Gastroesophageal sphincter (tissue), 4 donors: ENCODE measurements around the gene RAB3B. TPM values are rescaled to one million over a fixed set of nuclear protein-coding genes. Genes with fewer than 3 reads are reported as not detected.

Source experiments
- ATAC-seq: fragments of 150-250 bp; one replicate; pipeline ENCODE4 v1.9.1; 2016; ENCODE audit warnings: mild to moderate bottlenecking, moderate library complexity
- H3K27ac ChIP-seq, 4 donors: fragments of 200-600 bp; sonication (generic) in 3 of 4; 1 replicate in 3 of 4; 2 replicates in 1 of 4; pipeline ENCODE4 v1.5.1; 2016 to 2019
- H3K27me3 ChIP-seq: fragments of 200-600 bp; sonication (generic); one replicate; pipeline ENCODE4 v1.5.1; 2019
- H3K36me3 ChIP-seq, 2 donors: fragments of 200-600 bp; sonication (generic); one replicate each; pipeline ENCODE4 v1.5.1; 2019; ENCODE audit warnings: control low read depth in 1 of 2
- H3K4me1 ChIP-seq, 3 donors: fragments of 200-600 bp; sonication (generic); 1 replicate in 2 of 3; 2 replicates in 1 of 3; pipeline ENCODE4 v1.5.1; 2016 to 2019; ENCODE audit warnings: control low read depth in 2 of 3
- H3K4me3 ChIP-seq, 2 donors: fragments of 200-600 bp; sonication (generic); one replicate each; pipeline ENCODE4 v1.5.1; 2019; ENCODE audit warnings: mild to moderate bottlenecking in 1 of 2, moderate library complexity in 1 of 2
- H3K9me3 ChIP-seq, 3 donors: fragments of 200-600 bp; sonication (generic); one replicate each; pipeline ENCODE4 v1.5.1; 2017 to 2019; ENCODE audit warnings: control low read depth in 2 of 3
- EP300 ChIP-seq: sonication (generic); formaldehyde crosslinking; IDR thresholded peaks from one replicate; pipeline ENCODE4 v1.6.1; 2017; ENCODE audit warnings: antibody characterized with exemption, mild to moderate bottlenecking
- POLR2A ChIP-seq, 2 donors: fragments of 450-650 bp; IDR thresholded peaks; one replicate each; pipeline ENCODE4 v1.6.1; 2017; ENCODE audit warnings: antibody characterized with exemption in 2 of 2, mild to moderate bottlenecking in 2 of 2, moderate library complexity in 1 of 2
- POLR2AphosphoS5 ChIP-seq: sonication (generic); formaldehyde crosslinking; IDR thresholded peaks from one replicate; pipeline ENCODE4 v1.6.1; 2017; ENCODE audit warnings: antibody characterized with exemption
- WGBS, 2 donors: methylation state at CpG; one replicate each; pipeline ENCODE4 v1.1.5; 2018; ENCODE audit warnings: low coverage in 1 of 2; 5-methylcytosine and 5-hydroxymethylcytosine counted together
- total RNA-seq, 4 donors: library from RNA; depleted of rRNA; stranded (reverse); fragments of >200 nt; gene quantifications; one replicate each; pipeline ENCODE4 v1.1.0, GENCODE V29; 2016
- TF ChIP-seq, protein P1 (sequence below), 4 experiments: fragments of 200-600 bp in 2 of 4; fragments of 450-650 bp in 2 of 4; sonication (generic) in 1 of 4; IDR thresholded peaks; one replicate each; pipeline ENCODE4 v1.5.1; 2017 to 2019; ENCODE audit warnings: antibody characterized with exemption in 4 of 4, mild to moderate bottlenecking in 2 of 4, moderate library complexity in 2 of 4

Gene RAB3B
- total RNA-seq, 4 donors from 2014 or later: under 0.01 to 0.81 (median 0.34) TPM

DNA sequence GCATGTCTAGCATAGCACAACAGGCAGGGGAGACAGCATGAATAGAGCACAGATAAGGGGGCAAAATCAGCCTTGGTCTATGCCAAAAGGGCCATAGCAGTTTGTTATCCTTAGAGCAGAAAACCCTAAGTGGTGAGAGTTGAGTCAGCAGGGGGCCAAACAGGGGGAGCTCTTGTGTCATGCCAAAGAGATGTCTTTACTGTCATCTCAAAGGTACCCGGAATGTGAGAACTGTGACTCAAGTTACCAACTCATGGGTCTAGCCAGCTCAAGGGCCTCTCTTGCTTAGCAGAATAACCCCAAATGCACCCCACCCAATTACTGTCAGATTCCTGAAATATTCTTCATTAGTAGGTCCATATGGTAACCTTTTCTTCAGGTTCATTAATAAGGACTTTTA lies 66.0 kb downstream of the RAB3B start:
- WGBS, 2 donors: 63 to 71% methylated on average over 1 of the region's 1 CpG
- H3K27me3 ChIP-seq: peaks cover 66% of the 10 kb centered on the region
- H3K27ac ChIP-seq: no peak overlapping the region
- TF ChIP-seq, protein P1, sequence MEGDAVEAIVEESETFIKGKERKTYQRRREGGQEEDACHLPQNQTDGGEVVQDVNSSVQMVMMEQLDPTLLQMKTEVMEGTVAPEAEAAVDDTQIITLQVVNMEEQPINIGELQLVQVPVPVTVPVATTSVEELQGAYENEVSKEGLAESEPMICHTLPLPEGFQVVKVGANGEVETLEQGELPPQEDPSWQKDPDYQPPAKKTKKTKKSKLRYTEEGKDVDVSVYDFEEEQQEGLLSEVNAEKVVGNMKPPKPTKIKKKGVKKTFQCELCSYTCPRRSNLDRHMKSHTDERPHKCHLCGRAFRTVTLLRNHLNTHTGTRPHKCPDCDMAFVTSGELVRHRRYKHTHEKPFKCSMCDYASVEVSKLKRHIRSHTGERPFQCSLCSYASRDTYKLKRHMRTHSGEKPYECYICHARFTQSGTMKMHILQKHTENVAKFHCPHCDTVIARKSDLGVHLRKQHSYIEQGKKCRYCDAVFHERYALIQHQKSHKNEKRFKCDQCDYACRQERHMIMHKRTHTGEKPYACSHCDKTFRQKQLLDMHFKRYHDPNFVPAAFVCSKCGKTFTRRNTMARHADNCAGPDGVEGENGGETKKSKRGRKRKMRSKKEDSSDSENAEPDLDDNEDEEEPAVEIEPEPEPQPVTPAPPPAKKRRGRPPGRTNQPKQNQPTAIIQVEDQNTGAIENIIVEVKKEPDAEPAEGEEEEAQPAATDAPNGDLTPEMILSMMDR (IDR thresholded peaks at IDR 0.05): no peak
- TF ChIP-seq EP300: no peak
- no peak for TF ChIP-seq POLR2A (IDR thresholded peaks at IDR 0.05)
- no peak for TF ChIP-seq POLR2AphosphoS5
- no peaks in the 10 kb centered on the region for H3K9me3 ChIP-seq
- no peak for ATAC-seq
- no peaks in the 10 kb centered on the region for H3K36me3 ChIP-seq
- H3K4me1 ChIP-seq: no peaks in the 10 kb centered on the region
- no peak overlapping the region for H3K4me3 ChIP-seq

DNA sequence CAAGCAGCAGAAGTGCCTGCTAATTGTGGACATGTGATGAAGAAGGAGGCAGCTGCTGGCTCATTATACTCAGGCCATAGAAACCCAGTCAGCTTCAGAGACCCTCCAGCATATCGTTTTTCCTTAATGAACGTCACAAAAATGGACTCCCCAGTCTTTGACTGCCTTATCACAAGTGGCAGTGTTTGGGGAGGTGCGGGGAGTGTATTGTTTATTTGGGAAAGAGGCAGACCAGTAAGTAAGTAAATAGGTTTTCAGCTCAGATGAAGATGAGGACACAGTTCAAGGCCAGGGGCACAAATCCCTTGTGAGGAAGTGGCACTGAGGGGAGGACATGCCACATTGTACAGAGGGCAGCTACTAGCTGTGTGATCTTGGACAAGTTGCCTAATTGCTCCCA lies 68.5 kb downstream of the RAB3B start:
- no peaks in the 10 kb centered on the region for H3K4me1 ChIP-seq
- H3K27me3 ChIP-seq: peaks cover 63% of the 10 kb centered on the region
- no peak overlapping the region for H3K27ac ChIP-seq
- H3K4me3 ChIP-seq: no peak overlapping the region
- no peak for ATAC-seq
- no peaks in the 10 kb centered on the region for H3K9me3 ChIP-seq
- no peak for TF ChIP-seq EP300
- TF ChIP-seq POLR2A (IDR thresholded peaks at IDR 0.05): no peak
- TF ChIP-seq, protein P1 (IDR thresholded peaks at IDR 0.05): no peak
- no peak for TF ChIP-seq POLR2AphosphoS5
- H3K36me3 ChIP-seq: no peaks in the 10 kb centered on the region
- 46 to 64% methylated on average over 3 of the region's 3 CpGs for WGBS, 2 donors

DNA sequence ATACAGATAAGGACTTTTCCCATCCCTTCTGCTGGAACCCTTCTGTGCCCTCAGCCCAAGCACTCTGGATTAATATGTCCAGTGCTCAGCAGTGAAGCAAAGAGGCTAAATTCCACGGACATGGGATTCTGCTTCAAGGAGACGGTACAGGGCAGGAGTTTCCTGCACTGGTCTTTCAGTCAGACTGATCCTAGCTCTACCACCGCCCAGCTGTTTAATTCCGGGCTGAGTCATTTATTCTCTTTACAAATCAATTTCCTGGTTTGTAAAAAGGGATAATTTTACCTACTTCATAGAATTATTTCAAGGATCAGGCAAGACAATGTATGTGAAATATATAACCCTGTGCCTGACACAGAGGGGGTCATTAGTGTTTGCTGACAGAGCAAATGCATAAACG lies 70.4 kb downstream of the RAB3B start:
- no peaks in the 10 kb centered on the region for H3K36me3 ChIP-seq
- no peaks in the 10 kb centered on the region for H3K4me1 ChIP-seq
- 41 to 65% methylated on average over 5 of the region's 5 CpGs for WGBS, 2 donors
- no peaks in the 10 kb centered on the region for H3K9me3 ChIP-seq
- no peak overlapping the region for H3K4me3 ChIP-seq
- peaks cover 74% of the 10 kb centered on the region for H3K27me3 ChIP-seq
- no peak for TF ChIP-seq POLR2AphosphoS5
- TF ChIP-seq POLR2A (IDR thresholded peaks at IDR 0.05): no peak
- no peak for TF ChIP-seq EP300
- TF ChIP-seq, protein P1 (IDR thresholded peaks at IDR 0.05): no peak
- no peak for ATAC-seq
- no peak overlapping the region for H3K27ac ChIP-seq

DNA sequence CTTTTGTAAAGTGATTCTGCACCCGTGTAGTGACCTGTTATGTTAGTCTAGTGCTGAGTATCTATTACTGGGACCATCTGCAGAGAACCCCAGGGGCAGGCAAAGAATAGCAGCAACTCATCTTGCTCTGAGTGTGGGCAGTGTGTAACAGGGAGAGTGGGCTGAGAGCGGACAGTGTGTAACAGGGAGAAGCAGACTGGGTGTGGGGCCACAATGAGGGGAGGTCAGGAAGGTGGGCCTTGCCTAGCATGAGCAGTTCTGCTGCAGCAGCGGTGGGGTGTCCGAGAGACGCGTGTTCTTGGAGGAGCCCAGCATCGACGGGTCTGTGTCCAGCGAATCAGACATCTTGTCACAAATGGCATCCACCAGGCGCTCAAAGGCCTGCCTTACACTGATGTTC lies 70.8 kb downstream of the RAB3B start:
- Histone ChIP-seq H3K36me3 (no peaks in the 10 kb centered on the region), H3K4me3 (no peak overlapping the region), H3K27me3 (peaks cover 71% of the 10 kb centered on the region), H3K9me3 (no peaks in the 10 kb centered on the region), H3K27ac (no peak overlapping the region), H3K4me1 (no peaks in the 10 kb centered on the region)
- no peak for TF ChIP-seq POLR2A (IDR thresholded peaks at IDR 0.05)
- TF ChIP-seq EP300: no peak
- TF ChIP-seq POLR2AphosphoS5: no peak
- TF ChIP-seq, protein P1 (IDR thresholded peaks at IDR 0.05): no peak
- ATAC-seq: no peak
- WGBS, 2 donors: 47 to 90% methylated on average over 2 to 7 of the region's 10 CpGs

DNA sequence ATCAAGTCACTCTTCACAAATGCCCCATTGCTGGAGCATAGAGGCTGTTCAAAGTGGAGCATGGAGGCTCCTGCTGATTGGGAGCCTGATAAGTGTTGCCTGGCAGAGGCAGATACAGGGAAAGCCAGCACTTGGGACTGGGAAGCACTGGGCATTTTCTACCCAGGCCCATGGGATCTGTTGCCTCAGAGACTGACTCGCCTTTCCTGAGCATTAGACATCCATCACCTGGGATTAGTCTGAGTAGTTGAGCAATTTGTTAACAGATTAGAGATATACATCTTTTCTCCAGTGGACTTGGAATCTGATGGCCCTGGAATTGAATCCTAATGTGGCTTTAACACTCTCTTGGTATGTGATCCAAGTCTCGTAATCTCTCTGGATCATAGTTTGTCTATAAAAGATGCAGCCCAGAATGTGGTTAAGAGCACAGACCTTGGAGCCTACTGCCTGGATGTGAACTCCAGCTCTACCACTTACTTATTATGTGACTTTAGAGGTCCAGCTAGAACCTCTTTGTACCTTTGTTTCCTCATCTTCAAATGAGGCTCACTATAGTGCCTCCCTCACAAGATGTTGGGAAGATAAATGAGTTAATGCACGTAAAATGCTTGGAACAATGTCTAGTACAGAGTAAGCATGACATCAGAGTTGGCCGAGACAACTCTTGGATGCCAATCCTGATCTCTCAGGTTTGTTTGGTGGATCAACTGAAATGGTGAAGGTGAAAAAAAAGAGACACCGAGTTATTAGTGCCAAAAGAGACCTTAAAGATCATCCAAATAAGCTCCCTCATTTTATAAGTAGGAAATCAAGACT lies 73.7 kb downstream of the RAB3B start:
- peaks cover 53% of the 10 kb centered on the region for H3K27me3 ChIP-seq
- no peak overlapping the region for H3K27ac ChIP-seq
- no peaks in the 10 kb centered on the region for H3K4me1 ChIP-seq
- H3K4me3 ChIP-seq: no peak overlapping the region
- whole genome bisulfite sequencing, 2 donors: 64 to 78% methylated on average over 2 to 5 of the region's 5 CpGs
- no peaks in the 10 kb centered on the region for H3K36me3 ChIP-seq
- no peak for ATAC-seq
- TF ChIP-seq EP300 (no peak), POLR2A (IDR thresholded peaks at IDR 0.05) (no peak), POLR2AphosphoS5 (no peak)
- TF ChIP-seq, protein P1 (IDR thresholded peaks at IDR 0.05): no peak
- no peaks in the 10 kb centered on the region for H3K9me3 ChIP-seq
